Panc1 (cell line): ENCODE data around the gene VAV3.

Experiments
- POLR2AphosphoS5 ChIP-seq: IDR thresholded peaks from 2 replicates; pipeline ENCODE4 v1.6.1; 2012; ENCODE audit warnings: mild to moderate bottlenecking, low read depth, low read length, moderate library complexity
- TF ChIP-seq, protein P1 (sequence below): fragments of 450-650 bp; IDR thresholded peaks from 2 replicates; pipeline ENCODE4 v1.5.1; 2017; ENCODE audit warnings: mild to moderate bottlenecking

DNA sequence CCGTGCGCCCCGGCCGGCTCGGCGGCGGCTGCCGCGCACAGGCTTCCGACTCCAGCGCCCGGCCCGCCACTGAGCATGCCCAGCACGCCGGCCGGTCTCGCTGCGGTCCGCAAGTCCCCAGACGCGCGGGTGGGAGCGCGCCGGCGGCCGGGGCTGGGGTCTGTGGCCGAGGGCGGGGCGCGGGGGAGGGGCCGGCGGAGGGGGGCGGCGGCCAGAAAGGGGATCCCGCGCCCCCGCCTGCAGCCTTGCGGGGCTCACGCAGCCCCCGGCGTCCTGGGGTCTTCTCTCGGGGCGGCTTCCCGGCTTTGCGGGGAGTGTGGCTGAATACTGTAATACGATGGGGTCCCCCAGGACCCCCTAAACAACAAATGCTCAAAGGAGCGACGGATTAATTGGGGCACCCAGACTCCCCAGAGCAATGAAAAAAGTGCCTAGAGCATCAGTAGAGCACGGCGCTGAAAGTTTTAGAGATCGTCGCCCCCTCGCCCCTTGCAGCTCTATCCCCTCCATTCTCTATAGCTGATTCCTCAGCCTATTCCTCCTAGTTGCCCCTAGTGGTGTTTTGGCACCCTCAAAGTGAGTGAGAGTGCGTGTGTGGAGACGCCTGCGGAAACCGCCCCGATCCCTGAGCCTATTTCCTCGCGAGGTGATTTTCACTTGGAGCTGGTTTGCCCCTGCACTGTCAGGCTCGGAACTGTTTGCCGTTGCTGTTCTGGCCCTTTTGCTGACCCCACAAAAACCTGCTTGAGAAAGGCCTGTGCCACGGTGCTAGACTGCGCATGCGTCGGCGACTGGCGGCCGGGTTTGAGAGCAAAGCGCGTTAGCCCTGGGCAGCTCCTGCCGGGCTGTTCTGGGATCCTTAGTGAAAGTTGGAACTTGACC is at the start of gene VAV3:
- TF ChIP-seq, protein P1, sequence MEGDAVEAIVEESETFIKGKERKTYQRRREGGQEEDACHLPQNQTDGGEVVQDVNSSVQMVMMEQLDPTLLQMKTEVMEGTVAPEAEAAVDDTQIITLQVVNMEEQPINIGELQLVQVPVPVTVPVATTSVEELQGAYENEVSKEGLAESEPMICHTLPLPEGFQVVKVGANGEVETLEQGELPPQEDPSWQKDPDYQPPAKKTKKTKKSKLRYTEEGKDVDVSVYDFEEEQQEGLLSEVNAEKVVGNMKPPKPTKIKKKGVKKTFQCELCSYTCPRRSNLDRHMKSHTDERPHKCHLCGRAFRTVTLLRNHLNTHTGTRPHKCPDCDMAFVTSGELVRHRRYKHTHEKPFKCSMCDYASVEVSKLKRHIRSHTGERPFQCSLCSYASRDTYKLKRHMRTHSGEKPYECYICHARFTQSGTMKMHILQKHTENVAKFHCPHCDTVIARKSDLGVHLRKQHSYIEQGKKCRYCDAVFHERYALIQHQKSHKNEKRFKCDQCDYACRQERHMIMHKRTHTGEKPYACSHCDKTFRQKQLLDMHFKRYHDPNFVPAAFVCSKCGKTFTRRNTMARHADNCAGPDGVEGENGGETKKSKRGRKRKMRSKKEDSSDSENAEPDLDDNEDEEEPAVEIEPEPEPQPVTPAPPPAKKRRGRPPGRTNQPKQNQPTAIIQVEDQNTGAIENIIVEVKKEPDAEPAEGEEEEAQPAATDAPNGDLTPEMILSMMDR: no peak
- no peak for TF ChIP-seq POLR2AphosphoS5
